Astrocyte of the cerebellum (primary cell): ENCODE data around the gene RPS6KB1.
"Not testable (repeated sequence)": the region's sequence is repeated elsewhere in the genome, so short reads cannot be mapped to it uniquely, and the experiment has no call there.

ENCODE experiments used
- DNase-seq: peaks from one replicate; pipeline ENCODE4 v3.0.0-alpha.2; 2011; ENCODE audit warnings: low read depth
- H3K4me3 ChIP-seq: 2 replicates; pipeline ENCODE4 v1.5.1; 2011; ENCODE audit warnings: mild to moderate bottlenecking, low read depth, low read length, moderate library complexity
- in situ Hi-C: cut with HindIII; loops from 2 replicates; pipeline ENCODE4 v1.10.0; 2017; ENCODE audit warnings: low sequenced_read_pairs
- TF ChIP-seq, protein P1 (sequence below): IDR thresholded peaks from 2 replicates; pipeline ENCODE4 v1.5.1; 2012; ENCODE audit warnings: low read length, low read depth, moderate library complexity, mild to moderate bottlenecking; ENCODE audit errors: missing control alignments

RPS6KB1 gene

GRCh38 chr17:59907467-59907866 lies 14.5 kb downstream of the RPS6KB1 start:
- TF ChIP-seq, protein P1, sequence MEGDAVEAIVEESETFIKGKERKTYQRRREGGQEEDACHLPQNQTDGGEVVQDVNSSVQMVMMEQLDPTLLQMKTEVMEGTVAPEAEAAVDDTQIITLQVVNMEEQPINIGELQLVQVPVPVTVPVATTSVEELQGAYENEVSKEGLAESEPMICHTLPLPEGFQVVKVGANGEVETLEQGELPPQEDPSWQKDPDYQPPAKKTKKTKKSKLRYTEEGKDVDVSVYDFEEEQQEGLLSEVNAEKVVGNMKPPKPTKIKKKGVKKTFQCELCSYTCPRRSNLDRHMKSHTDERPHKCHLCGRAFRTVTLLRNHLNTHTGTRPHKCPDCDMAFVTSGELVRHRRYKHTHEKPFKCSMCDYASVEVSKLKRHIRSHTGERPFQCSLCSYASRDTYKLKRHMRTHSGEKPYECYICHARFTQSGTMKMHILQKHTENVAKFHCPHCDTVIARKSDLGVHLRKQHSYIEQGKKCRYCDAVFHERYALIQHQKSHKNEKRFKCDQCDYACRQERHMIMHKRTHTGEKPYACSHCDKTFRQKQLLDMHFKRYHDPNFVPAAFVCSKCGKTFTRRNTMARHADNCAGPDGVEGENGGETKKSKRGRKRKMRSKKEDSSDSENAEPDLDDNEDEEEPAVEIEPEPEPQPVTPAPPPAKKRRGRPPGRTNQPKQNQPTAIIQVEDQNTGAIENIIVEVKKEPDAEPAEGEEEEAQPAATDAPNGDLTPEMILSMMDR = no peak
- in situ Hi-C loops = no loop called here
- no peak overlapping the region for H3K4me3 ChIP-seq
- no peak for DNase-seq

DNA sequence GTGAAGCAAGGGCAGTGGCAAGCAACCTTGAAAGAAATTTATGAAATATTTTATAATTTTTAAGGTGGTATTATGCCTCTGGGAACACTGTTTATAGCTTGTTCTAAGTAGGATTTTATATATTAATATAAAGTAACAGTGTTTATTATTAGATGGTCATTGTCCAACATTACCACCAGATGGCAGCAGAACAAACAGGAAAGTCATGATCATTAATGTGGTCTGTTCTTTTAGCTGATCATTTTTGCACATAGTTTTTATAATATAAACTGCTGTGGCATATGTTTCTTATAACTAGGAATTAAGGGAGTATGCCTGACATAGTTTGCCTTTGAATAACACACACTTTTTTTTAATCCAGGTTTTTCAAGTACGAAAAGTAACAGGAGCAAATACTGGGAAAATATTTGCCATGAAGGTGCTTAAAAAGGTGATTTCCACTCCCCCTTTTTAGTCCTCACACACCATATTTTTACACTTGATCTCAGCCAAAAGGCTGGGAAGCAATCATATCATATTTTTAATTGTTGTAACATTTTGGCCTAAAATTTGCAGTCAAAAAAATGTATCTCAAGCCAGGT lies 21.4 kb downstream of the RPS6KB1 start:
- DNase-seq = peak; percentile 15
- in situ Hi-C loops = no loop called here
- TF ChIP-seq, protein P1 = peak; percentile 36
- no peak overlapping the region for H3K4me3 ChIP-seq

GRCh38 chr17:59916446-59916845 lies 23.5 kb downstream of the RPS6KB1 start:
- no peak overlapping the region for H3K4me3 ChIP-seq
- in situ Hi-C loops = no loop called here
- no peak for DNase-seq
- TF ChIP-seq, protein P1 = no peak

DNA sequence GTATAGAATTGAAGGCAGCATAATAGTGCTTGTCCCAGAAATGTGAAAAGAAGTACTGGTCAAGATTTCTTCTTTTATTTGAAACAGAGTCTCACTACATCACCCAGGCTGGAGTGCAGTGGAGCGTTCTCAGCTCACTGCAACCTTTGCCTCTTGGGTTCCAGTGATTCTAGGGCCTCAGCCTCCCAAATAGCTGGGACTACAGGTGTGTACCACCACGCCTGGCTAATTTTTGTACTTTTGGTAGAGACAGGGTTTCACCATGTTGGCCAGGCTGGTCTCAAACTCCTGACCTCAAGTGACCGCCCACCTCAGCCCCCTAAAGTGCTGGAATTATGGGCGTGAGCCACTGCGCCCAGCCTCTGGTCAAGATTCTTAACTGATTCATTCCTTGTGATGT lies 27.7 kb downstream of the RPS6KB1 start:
- H3K4me3 ChIP-seq, DNase-seq, in situ Hi-C loops: not testable (repeated sequence)

DNA sequence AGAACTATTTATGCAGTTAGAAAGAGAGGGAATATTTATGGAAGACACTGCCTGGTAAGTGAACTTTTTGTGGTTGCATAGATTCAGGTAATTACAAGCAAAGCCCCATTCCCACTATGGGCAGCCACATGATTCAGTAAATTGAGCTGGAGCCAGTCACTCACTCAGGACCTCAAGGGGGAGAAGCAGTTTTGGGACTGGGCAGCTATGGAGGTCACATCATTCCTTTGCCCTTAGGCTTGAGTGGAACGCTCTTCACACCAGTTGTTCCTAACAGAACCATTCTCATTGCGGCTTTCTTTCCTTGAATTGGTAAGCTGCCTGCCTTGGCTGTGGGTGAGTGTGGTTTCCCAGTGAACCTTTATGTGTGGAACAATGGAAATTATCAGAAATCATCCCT lies 37.2 kb downstream of the RPS6KB1 start:
- in situ Hi-C loops, H3K4me3 ChIP-seq, DNase-seq: not testable (repeated sequence)

DNA sequence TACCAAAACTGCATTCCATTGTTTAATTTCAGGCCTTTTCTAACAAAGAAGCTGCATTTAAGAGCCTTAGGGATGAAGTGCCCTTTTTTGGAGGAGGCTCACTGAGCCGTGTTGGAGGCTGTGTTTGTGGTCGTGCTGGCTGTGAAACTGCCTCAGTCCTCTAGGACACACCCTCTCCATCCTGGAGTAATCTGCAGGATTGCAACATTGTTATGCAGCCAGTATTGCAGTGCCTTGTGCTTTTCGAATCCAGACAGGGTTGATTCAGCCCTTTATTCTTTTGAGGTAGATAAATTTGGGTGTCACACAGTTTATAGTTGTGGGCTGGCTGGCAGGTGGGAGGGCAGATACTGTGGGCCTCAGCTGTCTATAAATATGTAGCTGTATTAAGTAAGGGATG lies 37.8 kb downstream of the RPS6KB1 start:
- in situ Hi-C loops, DNase-seq, H3K4me3 ChIP-seq: not testable (repeated sequence)

GRCh38 chr17:59933317-59933716 lies 40.4 kb downstream of the RPS6KB1 start:
- DNase-seq, in situ Hi-C loops, H3K4me3 ChIP-seq: not testable (repeated sequence)

DNA sequence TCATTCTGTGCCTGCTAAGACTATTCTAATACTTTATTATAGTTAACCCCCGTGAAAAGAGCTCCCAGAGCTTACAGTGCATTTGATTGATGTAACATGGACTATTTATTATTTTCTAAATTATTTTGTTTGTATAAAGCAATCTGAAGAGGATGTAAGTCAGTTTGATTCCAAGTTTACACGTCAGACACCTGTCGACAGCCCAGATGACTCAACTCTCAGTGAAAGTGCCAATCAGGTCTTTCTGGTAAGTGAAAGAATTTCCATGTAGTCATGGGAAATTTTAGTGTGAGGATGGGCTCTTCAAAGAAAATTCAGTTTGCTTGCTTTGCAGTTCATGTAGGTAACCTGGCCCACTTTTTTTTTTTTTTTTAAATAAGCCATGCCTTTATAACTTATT lies 47.8 kb downstream of the RPS6KB1 start:
- DNase-seq, in situ Hi-C loops, H3K4me3 ChIP-seq: not testable (repeated sequence)

DNA sequence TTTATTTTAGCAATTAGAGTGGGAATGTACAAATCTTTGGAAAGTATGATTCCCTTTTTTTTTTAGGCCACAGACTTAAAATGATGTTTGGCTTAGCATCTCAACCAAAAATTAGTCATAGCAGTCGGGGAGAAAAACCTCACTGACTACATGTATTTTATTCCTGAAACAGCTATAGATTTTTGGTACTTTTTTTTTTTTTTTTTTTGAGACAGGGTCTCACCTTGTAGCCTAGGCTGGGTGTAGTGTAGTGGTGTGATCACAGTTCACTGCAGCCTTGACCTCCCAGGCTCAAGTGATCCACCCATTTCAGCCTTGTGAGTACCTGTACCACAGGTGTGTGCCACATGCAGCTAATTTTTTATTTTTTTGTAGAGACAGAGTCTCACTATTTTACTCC lies 48.2 kb downstream of the RPS6KB1 start:
- in situ Hi-C loops = no loop called here
- H3K4me3 ChIP-seq = no peak overlapping the region
- no peak for DNase-seq
- TF ChIP-seq, protein P1 = no peak

- H3K4me3 ChIP-seq, DNase-seq, in situ Hi-C loops: not testable (repeated sequence)
These were observed 53.5 kb downstream of the RPS6KB1 start for GRCh38 chr17:59946433-59946832.

DNA sequence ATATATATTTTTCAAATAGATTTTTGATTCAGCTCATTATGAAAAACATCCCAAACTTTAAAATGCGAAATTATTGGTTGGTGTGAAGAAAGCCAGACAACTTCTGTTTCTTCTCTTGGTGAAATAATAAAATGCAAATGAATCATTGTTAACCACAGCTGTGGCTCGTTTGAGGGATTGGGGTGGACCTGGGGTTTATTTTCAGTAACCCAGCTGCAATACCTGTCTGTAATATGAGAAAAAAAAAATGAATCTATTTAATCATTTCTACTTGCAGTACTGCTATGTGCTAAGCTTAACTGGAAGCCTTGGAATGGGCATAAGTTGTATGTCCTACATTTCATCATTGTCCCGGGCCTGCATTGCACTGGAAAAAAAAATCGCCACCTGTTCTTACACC lies 54.4 kb downstream of the RPS6KB1 start:
- H3K4me3 ChIP-seq, in situ Hi-C loops, DNase-seq: not testable (repeated sequence)
